Effector CD8-positive, alpha-beta T cell (primary cell): ENCODE results near the gene SUN1.
A peak's percentile ranks its signal among the peaks of the same experiment; 100 is the strongest.

Experiments used
- DNase-seq: peaks from one replicate; lab custom pipeline; 2025; lab: John Stamatoyannopoulos, UW

Gene SUN1

DNA sequence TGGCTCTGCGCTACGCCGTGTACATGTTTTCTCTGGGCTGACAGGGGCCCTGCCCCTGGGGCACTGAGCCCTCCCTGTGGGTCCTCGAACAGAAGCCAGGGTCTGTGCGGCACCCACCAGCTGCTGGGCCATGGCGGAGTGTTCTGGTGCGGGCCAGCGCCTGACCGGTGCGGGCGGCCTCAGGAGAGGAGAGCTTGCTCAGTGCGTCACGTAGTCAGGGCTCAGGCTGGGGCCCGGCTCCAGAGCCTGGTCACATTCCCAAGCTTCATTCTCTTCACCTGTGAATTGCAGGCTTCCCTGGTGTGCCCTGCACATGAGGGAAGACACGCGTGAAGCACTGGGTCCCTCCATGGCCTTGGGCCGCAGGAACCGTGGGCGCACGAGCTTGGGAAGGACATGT is 59.5 kb downstream of the SUN1 start:
- no peak for DNase-seq

DNA sequence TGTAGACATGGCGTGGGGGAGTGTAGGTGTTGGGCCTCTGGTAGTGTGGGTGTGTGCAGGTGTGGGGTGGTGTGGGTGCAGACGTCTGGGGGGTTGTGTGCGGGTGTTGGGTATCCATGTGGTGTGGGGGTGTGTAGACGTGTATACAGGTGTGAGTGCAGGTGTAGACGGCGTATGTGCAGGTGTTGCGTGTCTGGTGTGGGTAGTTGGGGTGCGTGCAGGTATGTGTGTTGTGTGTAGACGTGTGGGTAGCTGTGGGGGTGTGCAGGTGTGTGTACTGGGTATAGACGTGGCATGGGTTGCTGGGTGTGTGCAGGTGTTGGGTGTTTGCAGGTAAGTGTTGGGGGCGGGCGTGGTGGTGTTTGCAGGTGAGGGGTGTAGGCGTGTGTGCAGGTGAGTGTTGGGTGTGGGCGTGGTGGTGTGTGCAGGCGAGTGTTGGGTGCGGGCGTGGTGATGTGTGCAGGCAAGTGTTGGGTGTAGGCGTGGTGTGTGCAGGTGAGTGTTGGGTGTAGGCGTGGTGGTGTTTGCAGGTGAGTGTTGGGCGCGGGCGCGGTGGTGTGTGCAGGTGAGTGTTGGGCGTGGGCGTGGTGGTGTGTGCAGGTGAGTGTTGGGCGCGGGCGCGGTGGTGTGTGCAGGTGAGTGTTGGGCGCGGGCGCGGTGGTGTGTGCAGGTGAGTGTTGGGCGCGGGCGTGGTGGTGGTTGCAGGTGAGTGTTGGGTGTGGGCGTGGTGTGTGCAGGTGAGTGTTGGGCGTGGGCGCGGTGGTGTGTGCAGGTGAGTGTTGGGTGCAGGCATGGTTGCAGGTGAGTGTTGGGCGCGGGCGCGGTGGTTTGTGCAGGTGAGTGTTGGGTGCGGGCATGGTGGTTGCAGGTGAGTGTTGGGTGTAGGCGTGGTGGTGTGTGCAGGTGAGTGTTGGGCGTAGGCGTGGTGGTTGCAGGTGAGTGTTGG is 60.6 kb downstream of the SUN1 start:
- no peak for DNase-seq

DNA sequence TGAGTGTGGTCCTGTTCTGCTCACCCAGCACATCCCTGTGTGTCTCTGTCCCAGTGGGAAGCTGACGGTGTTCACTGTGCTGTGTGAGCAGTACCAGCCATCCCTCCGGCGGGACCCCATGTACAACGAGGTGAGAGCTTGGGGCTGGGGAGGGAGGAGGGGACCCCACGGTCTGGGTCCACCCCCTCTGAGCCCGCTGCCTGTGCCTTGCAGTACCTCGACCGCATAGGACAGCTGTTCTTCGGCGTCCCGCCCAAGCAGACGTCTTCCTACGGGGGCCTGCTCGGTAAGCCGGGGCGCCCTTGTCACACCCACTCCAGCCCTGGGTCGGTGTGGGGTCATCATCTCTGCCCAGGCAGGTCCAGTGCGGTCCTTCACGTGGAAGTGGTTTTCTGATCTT is 61.4 kb downstream of the SUN1 start:
- no peak for DNase-seq

DNA sequence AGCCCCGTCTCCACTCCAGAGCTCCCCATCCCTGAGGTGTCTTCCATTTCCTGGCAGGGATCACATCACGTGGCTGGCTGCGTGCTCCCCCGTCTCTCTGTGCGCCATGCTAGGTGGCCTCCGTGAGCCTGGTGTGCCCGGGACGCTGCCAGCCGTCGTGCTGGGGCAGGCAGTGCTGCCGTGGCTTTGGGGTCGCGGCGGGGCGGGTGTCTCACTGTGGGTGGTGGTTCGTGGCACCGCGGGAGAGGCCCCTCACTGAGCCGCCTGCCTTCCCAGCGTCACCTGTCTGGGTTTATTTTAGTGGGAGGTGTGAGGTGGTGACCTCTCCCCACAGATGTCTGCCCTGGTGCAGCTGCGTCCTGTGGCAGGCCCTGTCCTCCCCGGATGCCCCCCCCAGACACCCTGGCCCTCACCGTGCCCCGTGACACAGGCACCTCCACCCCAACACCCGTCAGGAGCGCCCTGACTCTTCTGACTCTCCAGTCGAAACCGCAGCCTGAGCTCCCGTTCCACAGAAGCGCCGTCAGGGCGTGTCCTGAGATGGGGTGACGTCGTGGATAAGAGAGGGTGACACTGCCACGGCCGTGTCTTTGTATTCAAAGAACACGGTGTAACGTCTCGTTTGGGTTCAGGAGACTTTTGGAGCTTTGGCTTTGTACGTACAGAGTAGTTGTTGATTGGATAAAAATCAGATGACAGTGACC is 62.0 kb downstream of the SUN1 start:
- no peak for DNase-seq

DNA sequence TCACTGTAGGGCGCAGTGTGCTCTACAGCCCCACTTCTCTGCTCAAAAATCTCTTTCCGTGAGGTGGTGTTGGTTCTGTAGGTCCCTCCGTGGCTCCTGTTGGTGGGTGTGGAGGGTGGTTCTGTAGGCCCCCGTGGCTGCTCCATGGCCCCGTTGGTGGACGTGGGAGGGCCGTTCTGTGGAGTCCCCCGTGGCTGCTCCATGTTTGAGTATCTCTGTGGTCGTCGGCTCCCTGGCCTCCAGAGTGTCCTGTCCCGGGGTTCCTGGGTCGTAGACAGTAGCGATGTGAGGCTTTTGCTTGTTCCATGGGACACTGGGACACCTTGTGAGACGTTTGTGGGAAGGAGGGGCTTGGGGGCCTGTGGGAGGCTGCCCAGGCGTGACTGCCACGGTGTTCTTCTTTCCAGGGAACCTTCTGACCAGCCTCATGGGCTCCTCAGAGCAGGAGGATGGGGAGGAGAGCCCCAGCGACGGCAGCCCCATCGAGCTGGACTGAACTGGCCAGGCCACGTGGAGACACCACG is 62.7 kb downstream of the SUN1 start:
- no peak for DNase-seq

DNA sequence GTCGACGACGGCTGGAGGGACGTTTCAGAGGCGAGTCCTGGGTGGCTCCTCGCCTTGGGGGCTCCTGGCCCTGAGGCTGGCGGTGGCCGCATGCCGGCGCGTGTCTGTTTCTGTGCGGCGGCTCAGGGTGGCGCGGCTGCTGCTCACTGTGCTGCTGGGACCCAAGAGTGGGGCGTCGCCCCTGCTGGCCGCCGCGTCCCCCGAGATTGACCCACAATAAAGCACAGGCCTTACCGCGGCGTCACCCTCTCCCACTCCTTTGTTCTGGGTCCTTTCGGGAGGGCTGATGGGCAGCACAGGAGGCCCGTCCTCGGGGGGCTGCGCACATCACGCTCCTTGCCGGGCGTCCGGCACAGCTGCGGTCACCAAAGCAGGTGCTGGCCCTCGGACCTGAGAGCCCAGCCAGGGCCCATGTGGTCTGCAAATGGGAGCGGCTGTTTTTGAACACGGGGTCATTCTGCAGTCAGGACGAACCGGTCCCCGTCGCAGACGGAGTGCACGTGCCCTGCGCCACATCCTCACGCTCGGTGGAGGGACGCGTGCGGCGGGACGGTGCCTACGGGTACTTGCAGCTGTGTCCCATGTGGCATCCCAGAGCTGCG is 63.3 kb downstream of the SUN1 start:
- no peak for DNase-seq

DNA sequence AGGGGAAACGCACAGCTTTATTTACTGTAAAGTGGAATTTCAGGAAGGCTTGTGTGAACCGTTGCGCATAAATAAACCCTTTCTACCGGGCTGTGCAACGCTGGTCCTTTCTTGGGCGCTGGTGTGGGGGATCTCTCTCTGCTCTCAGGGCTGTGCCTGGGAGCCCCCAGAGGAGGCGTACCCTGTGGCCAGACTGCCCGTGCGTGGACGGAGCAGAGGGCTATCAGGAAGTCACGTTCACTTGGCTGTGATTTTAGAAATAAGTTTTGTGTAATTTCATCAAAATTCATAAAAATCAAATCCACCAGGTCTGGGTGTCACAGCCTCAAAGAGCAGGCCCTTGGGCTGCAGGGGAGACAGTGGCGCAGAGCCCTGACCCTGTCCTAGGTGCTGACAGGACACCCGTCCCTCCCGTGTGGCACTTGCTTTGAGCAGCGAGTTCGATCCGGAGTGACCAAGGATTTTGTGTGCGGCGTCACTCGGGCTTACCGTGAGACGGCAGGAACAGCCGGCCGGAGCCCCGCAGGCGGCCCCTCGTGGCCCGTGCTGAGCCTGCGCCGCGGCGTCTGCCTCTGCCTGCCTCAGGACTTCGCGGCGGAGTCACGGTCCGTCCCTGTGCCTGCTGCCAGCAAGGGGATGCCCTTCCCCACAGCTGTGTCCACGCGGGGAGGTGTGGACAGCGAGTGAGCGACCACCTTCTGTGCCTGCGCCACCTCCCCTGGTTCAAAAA is 64.2 kb downstream of the SUN1 start:
- DNase-seq = no peak

DNA sequence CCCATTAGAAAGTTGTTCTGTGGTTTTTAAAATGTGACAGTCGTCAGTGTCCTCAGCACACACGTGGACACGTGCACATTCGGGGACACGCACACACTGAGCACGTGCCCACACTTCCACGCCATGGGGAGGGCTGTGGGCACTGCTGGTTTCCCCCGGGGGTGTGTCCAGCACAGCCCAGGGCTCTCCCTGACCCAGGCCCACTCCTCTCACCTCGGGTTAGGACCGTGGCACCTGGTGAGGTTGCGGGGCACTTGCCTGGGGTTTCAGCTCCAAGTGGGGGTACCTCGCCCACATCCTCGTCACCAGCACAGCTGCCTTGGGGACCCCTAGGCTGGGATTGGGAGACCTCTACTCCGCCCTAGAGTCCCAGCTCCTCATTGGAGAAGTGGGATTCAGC is 64.8 kb downstream of the SUN1 start:
- no peak for DNase-seq

DNA sequence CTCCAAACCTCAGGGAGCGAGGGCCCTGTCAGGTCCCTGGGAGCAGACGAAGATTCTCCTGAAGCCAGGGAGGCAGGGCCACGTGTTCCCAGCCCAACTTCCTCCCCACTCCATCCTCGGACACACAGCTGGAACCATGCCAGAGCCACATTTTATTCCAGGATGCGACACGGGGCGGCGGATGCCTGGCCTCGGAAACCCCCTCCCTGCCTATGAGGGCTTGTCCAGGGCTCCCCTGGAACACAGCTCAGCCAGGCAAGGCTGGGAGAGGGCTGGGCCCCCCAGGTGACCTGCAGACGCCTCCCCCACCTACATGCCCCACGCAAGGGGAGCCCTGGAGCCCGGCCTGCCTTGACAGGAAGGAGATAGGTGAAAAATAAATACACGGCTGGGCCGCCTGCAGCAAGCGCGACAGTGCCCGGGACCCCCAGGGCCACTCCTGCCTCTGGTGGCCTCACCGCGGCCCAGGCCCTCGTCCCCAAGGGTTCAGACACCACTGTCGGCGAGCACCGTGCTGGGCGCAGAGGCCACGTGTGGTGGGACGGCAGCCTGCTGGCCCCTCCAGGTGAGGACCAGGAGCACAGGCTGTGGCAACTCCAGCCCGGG is 65.6 kb downstream of the SUN1 start:
- DNase-seq = no peak

DNA sequence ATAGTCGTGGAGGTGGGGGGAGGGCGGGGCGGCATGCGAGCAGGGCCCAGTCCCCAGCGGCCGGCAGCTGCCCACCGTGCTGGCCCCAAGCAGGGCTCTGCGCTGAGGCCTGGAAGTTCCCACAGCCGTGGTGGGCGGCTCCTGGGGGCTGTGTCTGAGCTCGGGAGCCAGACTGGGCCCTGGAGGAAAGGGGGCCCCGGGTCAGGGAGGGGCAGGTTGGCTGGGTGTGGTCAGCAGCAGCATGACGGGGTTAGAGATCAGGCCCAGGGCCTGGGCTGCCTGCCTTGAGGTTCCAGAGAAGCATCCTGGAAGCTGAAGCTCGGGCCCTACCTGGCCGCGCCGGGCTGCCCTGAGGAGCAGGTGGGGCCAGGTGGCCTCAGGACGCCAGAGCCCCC is 66.2 kb downstream of the SUN1 start:
- DNase-seq = no peak

DNA sequence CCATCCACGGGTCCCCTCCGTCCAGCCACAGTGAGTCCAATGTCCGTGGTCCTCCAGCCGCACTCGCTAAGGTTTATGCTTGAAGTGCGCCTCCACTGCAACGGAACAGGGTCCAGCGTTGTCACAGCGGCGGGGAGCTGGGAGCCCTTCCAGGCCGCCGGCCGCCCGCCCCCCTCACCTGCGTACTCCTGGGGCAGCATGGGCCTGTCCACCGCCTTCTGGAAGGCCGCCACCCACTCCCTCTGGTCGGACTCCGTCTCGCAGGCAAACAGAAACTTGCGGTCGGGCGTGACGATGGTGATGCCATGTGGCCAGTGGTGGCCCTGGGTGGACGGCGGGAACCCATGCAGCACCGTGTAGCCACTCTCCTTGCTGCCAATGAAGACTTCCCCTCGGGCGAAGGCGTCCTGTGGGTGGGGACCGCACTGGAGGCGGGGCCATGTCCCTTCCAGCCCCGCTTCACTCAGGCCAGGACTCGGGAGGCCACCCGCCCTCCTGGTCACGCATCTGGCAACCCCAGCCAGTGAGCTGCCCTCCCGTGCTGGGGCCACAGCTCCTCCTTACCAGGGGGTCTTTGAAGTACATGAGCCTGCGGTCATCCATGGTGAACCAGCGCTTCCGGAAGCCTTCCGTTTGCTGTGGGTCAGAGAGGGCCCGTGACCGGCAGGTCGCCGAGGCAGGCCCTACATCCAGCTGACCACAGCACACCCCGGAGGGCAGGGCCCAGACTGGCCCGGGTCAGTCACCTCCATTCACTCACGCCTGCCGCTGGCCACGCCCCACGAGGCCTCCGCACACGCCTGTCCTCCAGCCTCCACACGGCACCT is 66.8 kb downstream of the SUN1 start:
- DNase-seq = no peak

DNA sequence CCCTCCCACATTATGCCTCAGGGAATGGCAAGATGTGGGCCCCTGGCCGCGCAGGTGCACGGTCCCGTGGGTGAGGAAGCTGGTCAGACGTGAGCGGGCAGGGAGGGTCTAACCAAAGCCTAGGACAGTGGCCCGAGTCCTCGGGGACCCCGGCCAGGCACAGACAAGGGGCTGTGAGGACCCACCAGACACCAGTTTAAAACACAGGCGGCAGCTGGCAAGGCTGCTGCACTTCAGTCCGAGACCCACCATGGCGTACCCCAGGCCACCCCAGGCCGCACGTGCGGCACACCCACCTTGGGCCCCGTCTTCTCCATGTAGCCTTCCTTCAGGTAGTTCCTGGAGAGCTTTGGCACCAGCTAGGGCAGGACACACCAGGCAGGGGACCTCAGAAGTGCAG is 67.5 kb downstream of the SUN1 start:
- no peak for DNase-seq

DNA sequence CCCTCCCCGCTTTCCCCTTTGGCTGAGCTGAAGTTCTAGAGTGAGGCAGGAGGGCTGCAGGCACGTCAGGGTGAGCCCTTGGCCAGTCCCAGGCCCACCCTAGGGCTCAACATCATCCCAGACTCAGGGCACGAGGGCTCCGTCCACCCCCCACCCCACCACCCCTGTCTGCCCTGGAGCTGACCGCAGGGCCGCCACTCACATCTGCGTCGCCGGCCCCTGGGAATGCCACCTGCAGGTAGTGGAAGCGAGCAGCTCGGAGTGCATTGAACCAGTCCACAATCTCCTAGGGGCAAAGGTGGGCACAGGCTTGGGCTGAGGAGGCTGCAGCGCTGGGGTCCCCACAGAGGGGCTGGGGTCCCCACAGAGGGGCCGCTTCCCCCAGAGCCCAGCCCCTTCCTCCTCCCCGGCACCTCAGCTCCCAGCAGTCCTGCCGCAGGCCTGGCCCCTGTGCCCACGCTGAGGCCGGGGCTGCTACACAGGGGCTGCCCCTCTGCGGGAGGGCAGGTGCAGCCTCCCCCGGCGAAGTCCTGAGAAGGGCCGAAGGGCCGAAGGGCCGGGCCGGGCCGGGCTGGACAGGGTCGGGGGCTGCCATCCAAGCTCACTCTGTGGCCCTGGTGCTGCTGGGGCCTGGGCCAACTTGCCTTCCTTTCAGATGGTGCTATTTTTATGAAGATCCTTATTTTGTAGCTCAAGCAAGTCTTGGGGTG is 68.2 kb downstream of the SUN1 start:
- no peak for DNase-seq

DNA sequence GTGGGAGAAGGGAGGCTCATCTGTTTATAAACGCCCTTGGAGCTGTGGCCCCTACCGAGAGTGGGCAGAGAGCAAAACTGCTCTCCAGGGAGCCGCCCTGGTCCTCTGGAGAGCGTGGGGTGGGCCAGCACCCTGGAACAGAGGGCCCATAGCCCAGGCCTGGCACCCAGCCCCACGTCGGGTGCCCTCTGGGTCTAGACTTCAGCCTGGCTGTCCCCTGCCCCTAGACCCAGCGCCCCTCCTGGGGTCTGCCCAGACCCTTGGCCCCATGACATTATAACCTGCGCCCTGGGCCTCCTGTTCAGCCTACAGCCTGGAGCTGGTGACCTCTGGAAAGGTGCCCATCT is 68.7 kb downstream of the SUN1 start:
- DNase-seq = no peak

DNA sequence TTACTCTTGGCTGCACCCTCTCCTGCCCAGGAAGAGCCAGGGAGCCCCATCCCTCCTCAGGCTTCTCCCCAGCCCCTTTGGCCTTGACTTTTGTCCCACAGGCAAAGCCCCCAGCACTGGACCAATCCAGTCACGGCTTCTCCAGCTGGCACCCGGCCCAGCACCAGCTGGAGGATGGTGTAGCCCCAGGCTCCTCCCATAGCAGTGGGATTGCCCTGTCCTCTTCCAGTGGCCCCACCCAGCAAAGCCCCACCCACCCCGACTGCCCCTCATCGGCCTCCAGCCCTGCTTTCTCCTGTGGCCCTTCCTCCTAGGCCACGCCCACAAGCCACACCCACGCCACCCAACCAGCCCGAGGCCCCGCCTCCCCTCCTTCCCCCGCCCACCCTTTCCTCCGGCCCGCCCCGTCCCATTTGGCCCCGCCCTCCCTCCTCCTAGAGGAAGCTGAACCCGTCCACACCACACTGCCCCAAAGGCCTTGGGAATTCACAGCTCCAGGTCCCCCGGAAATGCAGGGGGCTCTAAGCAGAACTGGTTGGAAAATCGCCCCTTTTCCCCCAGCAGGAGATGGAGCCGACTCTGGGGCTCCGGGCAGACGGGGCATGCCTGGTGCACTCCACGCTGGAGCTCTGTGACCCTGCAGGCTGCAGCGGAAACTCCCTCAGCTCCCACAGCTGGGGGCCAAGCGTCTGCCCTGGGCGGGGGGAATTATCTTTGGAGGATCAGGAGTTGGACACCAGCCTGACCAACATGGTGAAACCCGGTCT is 69.3 kb downstream of the SUN1 start:
- DNase-seq = peak; percentile 28

DNA sequence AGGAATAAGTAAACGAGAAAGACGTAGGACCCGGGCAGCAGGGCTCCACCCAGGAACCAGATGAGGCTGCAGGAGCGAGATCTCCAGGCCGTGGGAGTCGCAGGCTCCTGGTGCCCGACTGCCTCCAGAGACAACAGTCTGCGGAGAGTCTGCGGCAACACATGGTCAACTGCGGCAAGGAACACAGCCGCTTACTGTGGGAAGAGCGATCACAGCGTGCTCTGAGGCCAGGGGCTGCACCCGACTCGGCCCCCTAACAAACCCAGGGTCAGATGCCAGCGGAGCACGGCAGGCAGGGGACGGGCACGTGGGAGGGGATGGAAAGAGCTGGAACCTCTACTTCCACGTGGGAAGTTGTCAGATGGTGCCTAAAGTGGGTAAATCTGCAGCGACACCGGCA is 70.7 kb downstream of the SUN1 start:
- DNase-seq = no peak

DNA sequence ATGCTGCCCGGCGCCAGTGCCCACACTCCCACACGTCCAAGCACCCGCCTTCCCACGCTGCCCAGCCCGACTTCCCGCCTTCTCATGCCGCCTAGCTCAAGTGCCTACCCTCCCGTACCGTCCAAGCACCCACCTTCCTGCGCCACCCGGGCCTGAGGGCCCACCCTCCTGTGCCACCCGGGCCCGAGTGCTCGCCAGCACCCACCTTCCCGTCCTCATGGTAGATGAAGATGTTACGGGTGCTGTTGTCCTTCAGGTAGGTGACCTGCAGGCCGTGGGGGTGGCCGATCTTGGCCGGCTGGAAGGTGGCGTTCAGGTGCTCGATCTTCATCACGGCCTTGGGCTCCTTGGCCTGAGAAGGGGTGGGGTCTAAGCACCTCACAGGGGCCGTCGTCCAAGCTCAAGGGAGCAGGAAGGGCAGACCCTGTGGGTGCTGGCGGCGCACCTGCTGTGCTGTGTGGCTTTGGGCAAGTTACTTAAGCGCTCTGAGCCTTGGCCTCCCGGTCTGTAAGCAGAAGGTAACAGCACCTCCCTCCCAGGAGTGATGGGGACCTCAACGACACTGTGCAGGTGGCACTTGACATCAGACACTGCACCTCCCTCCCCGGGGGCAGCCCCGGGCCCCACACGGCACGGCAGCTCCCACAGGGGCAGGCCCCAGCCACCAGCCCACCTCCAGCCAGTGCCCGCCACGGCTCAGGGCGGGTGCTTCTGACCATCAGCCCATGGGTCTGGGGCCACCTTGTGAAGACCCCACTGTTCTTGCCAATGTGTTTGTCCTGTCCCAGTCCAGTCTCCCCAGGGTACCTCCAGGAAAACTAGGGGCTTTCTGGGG is 71.9 kb downstream of the SUN1 start:
- DNase-seq = no peak

DNA sequence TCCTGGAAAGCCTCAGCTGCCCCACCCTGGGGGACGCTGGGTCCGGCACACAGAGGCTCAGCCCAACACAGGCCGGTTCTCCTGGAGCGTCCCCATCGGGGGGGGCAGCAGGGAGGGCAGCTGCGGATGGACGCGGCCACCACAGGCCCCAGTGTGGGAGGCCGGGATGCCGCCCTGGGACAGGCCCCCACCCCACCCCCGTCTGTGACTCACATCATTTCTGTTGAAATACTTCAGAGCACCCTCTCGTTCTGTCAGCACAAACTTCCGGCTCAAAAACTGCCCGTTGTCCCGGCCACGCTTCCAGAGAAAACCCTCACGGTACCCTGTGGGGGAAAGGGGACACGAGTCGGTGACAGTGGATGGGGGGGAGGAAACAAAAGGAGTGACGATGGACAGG is 72.6 kb downstream of the SUN1 start:
- DNase-seq = no peak

DNA sequence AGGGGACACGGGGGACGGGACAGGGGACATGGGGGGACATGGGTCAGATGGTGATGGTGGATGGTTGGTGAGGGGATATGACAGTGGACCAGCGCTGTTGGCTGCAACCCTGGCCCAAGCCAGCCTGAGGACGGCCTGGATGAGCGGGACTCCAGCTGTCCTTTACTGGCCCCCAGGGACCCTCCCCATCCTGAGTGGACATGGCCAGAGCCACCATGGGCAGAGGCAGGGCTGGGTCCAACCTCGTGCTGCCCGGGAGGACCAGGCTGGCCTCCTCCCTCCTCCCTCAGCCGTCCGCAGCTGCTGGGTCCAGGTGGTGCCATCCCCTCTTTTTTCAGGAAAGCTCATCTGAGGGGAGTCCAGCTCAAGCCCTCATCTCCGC is 74.5 kb downstream of the SUN1 start:
- DNase-seq = no peak
